Measurements from ENCODE around the gene ZNF548. TPM values are rescaled to one million over a fixed set of nuclear protein-coding genes. Genes with fewer than 3 reads are reported as not detected.

ZNF548 gene
- total and polyA plus RNA-seq, 2 donors (not counting 1 experiment from before 2014, with no cell fraction given) = 52.5 to 83.8 TPM

DNA sequence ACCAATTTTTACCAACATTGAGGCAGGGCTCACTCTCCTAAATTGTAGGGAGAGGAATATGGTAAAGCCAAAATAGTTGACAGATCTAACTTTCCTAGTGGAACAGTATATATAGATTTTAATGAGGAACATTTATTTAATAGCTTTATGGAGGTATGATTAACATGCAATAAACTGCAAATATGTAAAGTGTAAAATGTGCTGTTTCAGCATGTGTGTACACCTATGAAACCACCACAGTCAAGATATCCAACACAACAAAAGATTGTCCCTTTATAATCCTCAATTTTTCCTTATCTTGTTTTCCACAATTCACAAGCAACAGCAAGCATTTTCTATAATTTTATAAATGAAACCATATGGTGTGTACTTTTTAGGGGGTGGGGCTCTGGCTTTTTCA lies 30.4 kb upstream of the ZNF548 start:
- H3K4me1 ChIP-seq (ENCODE audit: control insufficient read depth in 2 of 2, insufficient read depth in 2 of 2, low read length in 2 of 2) = peaks cover 10 to 14% of the 10 kb centered on the region in 2 donors
- H3K27me3 Mint-ChIP-seq = no peaks in the 10 kb centered on the region
- ChIA-PET CTCF (no interaction called here), POLR2A (no interaction called here)
- no peak overlapping the region for H3K4me3 Mint-ChIP-seq
- no peak overlapping the region for H2AFZ ChIP-seq (ENCODE audit: insufficient read depth, low read depth, low read length, poor library complexity, severe bottlenecking)
- H4K20me1 ChIP-seq (ENCODE audit: control insufficient read depth, insufficient read depth, low read length, poor library complexity, severe bottlenecking) = no peaks in the 10 kb centered on the region
- H3K27ac ChIP-seq (ENCODE audit: low read length in 2 of 2) = no peak overlapping the region
- H3K27me3 ChIP-seq (replicated peaks in 1 of 4; ENCODE audit: control extremely low read depth in 1 of 4, control insufficient read depth in 3 of 4, insufficient read depth in 4 of 4, low read length in 3 of 4) = no peaks in the 10 kb centered on the region
- TF ChIP-seq EZH2 (IDR thresholded peaks at IDR 0.05; ENCODE audit: borderline replicate concordance, insufficient read depth, low read depth, low read length, poor library complexity, severe bottlenecking) (no peak), CTCF (IDR thresholded peaks at IDR 0.05) (no peak)
- H3K79me2 ChIP-seq (ENCODE audit: control insufficient read depth, insufficient read depth, low read length) = peaks cover 19% of the 10 kb centered on the region
- H3K9ac ChIP-seq (ENCODE audit: low read length) = no peak overlapping the region
- H3K36me3 ChIP-seq (replicated peaks in 1 of 2; ENCODE audit: control extremely low read depth in 1 of 2, control insufficient read depth in 1 of 2, extremely low read depth in 1 of 2, insufficient read depth in 2 of 2, low read length in 1 of 2) = peaks cover 22 to 44% of the 10 kb centered on the region in 2 experiments
- H3K4me2 ChIP-seq (replicated peaks; ENCODE audit: low read depth, low read length, poor library complexity, severe bottlenecking) = no peak overlapping the region
- peaks cover 1 to 25% (median 7%) of the 10 kb centered on the region in 3 donors for H3K9me3 ChIP-seq (ENCODE audit: control extremely low read depth in 1 of 3, control insufficient read depth in 2 of 3, insufficient read depth in 1 of 3, low read length in 2 of 3)
- no peak for DNase-seq
- no peak for ATAC-seq (ENCODE audit: low read depth)
- no peaks in the 10 kb centered on the region for H3K9me3 Mint-ChIP-seq (ENCODE audit: insufficient read depth)
- intact Hi-C loops (cut with micrococcal nuclease) = no loop called here
- no peak overlapping the region for H3K27ac Mint-ChIP-seq
- H3K4me3 ChIP-seq (ENCODE audit: control extremely low read depth in 1 of 5, extremely low read depth in 1 of 5, insufficient read depth in 1 of 5, low read depth in 2 of 5, low read length in 4 of 5) = no peak overlapping the region
- H3K4me1 Mint-ChIP-seq = peaks cover 17% of the 10 kb centered on the region

DNA sequence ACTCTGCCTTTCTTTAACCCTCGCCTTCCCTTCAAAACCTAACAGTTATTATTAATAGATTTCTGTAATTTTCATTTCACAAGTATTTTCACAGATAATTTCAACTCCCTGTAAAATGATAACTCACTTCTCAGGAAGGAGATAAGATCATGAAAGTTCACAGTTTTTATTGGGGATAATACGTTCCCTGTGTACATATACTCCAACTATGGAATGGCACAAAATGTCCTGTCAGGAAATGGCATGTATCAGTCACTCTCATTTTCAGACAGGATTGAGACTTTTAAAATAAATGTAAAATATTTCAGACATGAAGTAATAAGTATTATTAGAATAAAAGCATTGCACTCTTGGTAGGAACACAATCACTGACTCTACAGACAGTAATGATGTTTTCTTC lies 27.2 kb upstream of the ZNF548 start:
- Histone ChIP-seq H3K36me3 (replicated peaks in 1 of 2; ENCODE audit: control extremely low read depth in 1 of 2, control insufficient read depth in 1 of 2, extremely low read depth in 1 of 2, insufficient read depth in 2 of 2, low read length in 1 of 2) (peaks cover 4 to 13% of the 10 kb centered on the region in 2 experiments), H3K4me2 (replicated peaks; ENCODE audit: low read depth, low read length, poor library complexity, severe bottlenecking) (peak overlapping the region; percentile 95), H3K4me1 (ENCODE audit: control insufficient read depth in 2 of 2, insufficient read depth in 2 of 2, low read length in 2 of 2) (peaks cover 10 to 15% of the 10 kb centered on the region in 2 donors), H3K27ac (ENCODE audit: low read length in 2 of 2) (peak overlapping the region; percentile 85 to 97), H3K9ac (ENCODE audit: low read length) (peak overlapping the region; percentile 80), H3K79me2 (ENCODE audit: control insufficient read depth, insufficient read depth, low read length) (peaks cover 25% of the 10 kb centered on the region), H3K9me3 (ENCODE audit: control extremely low read depth in 1 of 3, control insufficient read depth in 2 of 3, insufficient read depth in 1 of 3, low read length in 2 of 3) (peaks cover 1 to 21% (median 5%) of the 10 kb centered on the region in 3 donors), H4K20me1 (ENCODE audit: control insufficient read depth, insufficient read depth, low read length, poor library complexity, severe bottlenecking) (no peaks in the 10 kb centered on the region), H3K4me3 (ENCODE audit: control extremely low read depth in 1 of 5, extremely low read depth in 1 of 5, insufficient read depth in 1 of 5, low read depth in 2 of 5, low read length in 4 of 5) (peak overlapping the region in 2 of 5 experiments; percentile 58 to 80), H3K27me3 (replicated peaks in 1 of 4; ENCODE audit: control extremely low read depth in 1 of 4, control insufficient read depth in 3 of 4, insufficient read depth in 4 of 4, low read length in 3 of 4) (no peaks in the 10 kb centered on the region), H2AFZ (ENCODE audit: insufficient read depth, low read depth, low read length, poor library complexity, severe bottlenecking) (peak overlapping the region; percentile 93)
- Mint-ChIP-seq H3K27me3 (no peaks in the 10 kb centered on the region), H3K4me1 (peaks cover 17% of the 10 kb centered on the region), H3K9me3 (ENCODE audit: insufficient read depth) (no peaks in the 10 kb centered on the region), H3K4me3 (peak overlapping the region; percentile 95), H3K27ac (peak overlapping the region; percentile 97)
- TF ChIP-seq CTCF (IDR thresholded peaks at IDR 0.05) = no peak
- TF ChIP-seq EZH2 (IDR thresholded peaks at IDR 0.05; ENCODE audit: borderline replicate concordance, insufficient read depth, low read depth, low read length, poor library complexity, severe bottlenecking) = no peak
- ChIA-PET CTCF (no interaction called here), POLR2A (no interaction called here)
- no CpG with 5 or more reads among the region's 2 CpGs for WGBS (ENCODE audit: insufficient coverage)
- intact Hi-C loops (cut with micrococcal nuclease) = no loop called here
- DNase-seq = no peak
- no peak for ATAC-seq (ENCODE audit: low read depth)

Data from B cell (primary cell).